Ishikawa (cell line): ENCODE measurements around the gene SMYD3.

Experiments
- CEBPB ChIP-seq: IDR thresholded peaks from 2 replicates; pipeline ENCODE4 v1.6.1; 2012
- CREB1 ChIP-seq: IDR thresholded peaks from 2 replicates; pipeline ENCODE4 v1.6.1; 2012; ENCODE audit warnings: low read depth
- EGR1 ChIP-seq: IDR thresholded peaks from 2 replicates; pipeline ENCODE4 v1.6.1; 2012
- EP300 ChIP-seq: IDR thresholded peaks from 2 replicates; pipeline ENCODE4 v1.6.1; 2012; ENCODE audit warnings: borderline replicate concordance
- FOXM1 ChIP-seq: IDR thresholded peaks from 2 replicates; pipeline ENCODE4 v1.6.1; 2012; ENCODE audit warnings: low read depth, borderline replicate concordance
- MAX ChIP-seq: IDR thresholded peaks from 2 replicates; pipeline ENCODE4 v1.6.1; 2012
- NFIC ChIP-seq: IDR thresholded peaks from 2 replicates; pipeline ENCODE4 v1.6.1; 2012
- RAD21 ChIP-seq: IDR thresholded peaks from 2 replicates; pipeline ENCODE4 v1.6.1; 2012; ENCODE audit warnings: low read depth
- REST ChIP-seq: IDR thresholded peaks from 2 replicates; pipeline ENCODE4 v1.6.1; 2012; ENCODE audit warnings: low read depth, mild to moderate bottlenecking
- TAF1 ChIP-seq: IDR thresholded peaks from 2 replicates; pipeline ENCODE4 v1.6.1; 2012; ENCODE audit warnings: low read depth, mild to moderate bottlenecking
- TCF12 ChIP-seq: IDR thresholded peaks from 2 replicates; pipeline ENCODE4 v1.6.1; 2012; ENCODE audit warnings: low read depth
- USF1 ChIP-seq: IDR thresholded peaks from 2 replicates; pipeline ENCODE4 v1.6.1; 2012
- YY1 ChIP-seq: IDR thresholded peaks from 2 replicates; pipeline ENCODE4 v1.6.1; 2012; ENCODE audit warnings: low read depth
- ZBTB7A ChIP-seq: IDR thresholded peaks from 2 replicates; pipeline ENCODE4 v1.6.1; 2012; ENCODE audit warnings: low read depth

GRCh38 chr1:246169019-246169418 lies 338.1 kb downstream of the SMYD3 start:
- TF ChIP-seq CEBPB (no peak), FOXM1 (no peak), REST (no peak), EP300 (no peak), ZBTB7A (no peak), USF1 (no peak), RAD21 (no peak), EGR1 (no peak), MAX (no peak), TAF1 (no peak), CREB1 (no peak), YY1 (no peak), TCF12 (no peak), NFIC (no peak)
